Measurements from ENCODE around the gene LSM7. TPM values are rescaled to one million over a fixed set of nuclear protein-coding genes. Genes with fewer than 3 reads are reported as not detected.

LSM7 gene
- total RNA-seq, 1 donor from 2014 or later: 49.1 TPM

DNA sequence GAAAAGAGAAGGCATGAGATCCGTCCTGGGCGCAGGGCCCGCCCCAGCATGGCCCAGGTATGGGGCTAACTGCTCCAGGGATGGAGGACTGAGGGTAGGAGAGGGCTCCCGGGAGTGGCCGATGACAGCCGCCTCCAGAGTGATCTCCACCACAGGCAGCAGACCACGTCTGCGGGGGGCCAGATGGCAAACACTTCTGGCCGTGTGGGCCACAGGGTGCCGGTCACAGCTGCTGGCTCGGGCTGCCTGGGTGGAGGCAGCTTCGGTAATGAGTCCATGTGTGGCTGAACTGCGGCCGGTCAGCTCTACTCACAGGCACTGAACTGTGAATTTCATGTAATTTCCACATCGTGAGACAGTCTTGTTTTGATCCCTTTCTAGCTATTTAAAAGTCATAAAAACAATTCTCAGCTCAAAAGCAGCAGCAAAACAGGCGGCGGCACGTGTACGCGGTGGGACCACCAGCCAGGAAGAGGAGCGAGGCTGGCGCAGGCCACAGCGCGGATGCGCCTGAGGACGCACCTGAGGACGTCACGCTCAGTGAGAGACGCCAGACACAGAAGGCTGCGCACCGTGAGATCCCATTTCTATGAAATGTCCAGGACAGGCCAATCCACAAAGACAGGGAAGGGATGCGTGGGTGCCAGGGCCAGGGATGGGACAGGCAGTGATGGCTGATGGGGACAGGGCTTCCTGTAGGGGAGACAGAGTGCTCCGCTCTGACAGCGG is 4.0 kb downstream of the LSM7 start:
- H3K27me3 ChIP-seq (ENCODE audit: control insufficient read depth in 3 of 3, insufficient read depth in 3 of 3, low read length in 3 of 3): no peaks in the 10 kb centered on the region
- H3K36me3 ChIP-seq (ENCODE audit: control insufficient read depth in 3 of 3, insufficient read depth in 3 of 3, low read length in 3 of 3): peaks cover 10 to 13% (median 13%) of the 10 kb centered on the region in 3 donors
- H3K9ac ChIP-seq (ENCODE audit: low read depth in 1 of 3, low read length in 3 of 3): no peak overlapping the region
- H3K27ac ChIP-seq (ENCODE audit: low read depth, low read length): no peak overlapping the region
- H3K9me3 ChIP-seq (ENCODE audit: control insufficient read depth in 3 of 3, low read length in 3 of 3): no peaks in the 10 kb centered on the region
- H3K4me3 ChIP-seq (ENCODE audit: low read length in 3 of 3): no peak overlapping the region
- peaks cover 15 to 21% (median 19%) of the 10 kb centered on the region in 3 donors for H3K4me1 ChIP-seq (ENCODE audit: control insufficient read depth in 3 of 3, insufficient read depth in 3 of 3, low read length in 3 of 3)

- Histone ChIP-seq H3K9me3 (ENCODE audit: control insufficient read depth in 3 of 3, low read length in 3 of 3) (no peaks in the 10 kb centered on the region), H3K27ac (ENCODE audit: low read depth, low read length) (no peak overlapping the region), H3K36me3 (ENCODE audit: control insufficient read depth in 3 of 3, insufficient read depth in 3 of 3, low read length in 3 of 3) (peaks cover 10 to 13% (median 13%) of the 10 kb centered on the region in 3 donors), H3K4me1 (ENCODE audit: control insufficient read depth in 3 of 3, insufficient read depth in 3 of 3, low read length in 3 of 3) (peaks cover 11 to 17% (median 16%) of the 10 kb centered on the region in 3 donors), H3K9ac (ENCODE audit: low read depth in 1 of 3, low read length in 3 of 3) (no peak overlapping the region), H3K27me3 (ENCODE audit: control insufficient read depth in 3 of 3, insufficient read depth in 3 of 3, low read length in 3 of 3) (no peaks in the 10 kb centered on the region), H3K4me3 (ENCODE audit: low read length in 3 of 3) (no peak overlapping the region)
Observed at GRCh38 chr19:2323707-2324106, 4.7 kb downstream of the LSM7 start.

DNA sequence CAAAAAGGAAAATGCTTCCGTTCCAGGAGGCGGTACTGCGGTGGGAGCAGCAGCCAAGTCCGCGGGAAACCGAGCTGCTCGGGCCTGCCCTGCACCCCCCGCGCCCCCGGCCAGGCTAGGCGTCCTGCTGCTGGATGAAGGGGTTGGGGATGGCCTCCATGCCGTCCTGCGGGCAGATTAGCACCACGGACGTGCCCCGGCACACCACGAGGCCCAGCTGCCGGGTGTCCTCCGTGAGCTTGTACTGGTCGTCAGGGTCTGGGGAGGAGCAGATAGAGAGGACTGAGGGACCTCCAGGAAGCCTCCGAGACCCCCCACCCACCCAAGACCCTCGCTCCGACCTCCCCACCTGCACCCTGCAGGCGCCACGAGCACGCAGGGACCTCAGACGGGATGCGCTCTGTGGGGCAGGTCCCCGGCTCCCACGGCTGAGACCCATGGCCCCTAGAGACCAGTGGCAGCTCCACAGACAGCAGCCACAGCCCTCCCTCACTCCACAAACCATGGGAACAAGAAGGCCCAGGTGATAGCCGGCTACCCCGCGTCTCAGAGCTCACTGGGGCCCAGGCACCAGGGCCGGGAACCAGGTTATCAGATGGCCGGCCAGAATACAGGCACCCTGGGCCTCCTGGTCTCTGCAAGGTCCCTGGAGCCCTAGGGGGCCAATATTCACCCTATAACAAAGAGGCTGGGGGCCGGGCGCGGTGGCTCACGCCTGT is 6.7 kb downstream of the LSM7 start:
- peaks cover 8 to 13% (median 13%) of the 10 kb centered on the region in 3 donors for H3K36me3 ChIP-seq (ENCODE audit: control insufficient read depth in 3 of 3, insufficient read depth in 3 of 3, low read length in 3 of 3)
- peaks cover 0 to 7% (median 4%) of the 10 kb centered on the region in 3 donors for H3K4me1 ChIP-seq (ENCODE audit: control insufficient read depth in 3 of 3, insufficient read depth in 3 of 3, low read length in 3 of 3)
- H3K4me3 ChIP-seq (ENCODE audit: low read length in 3 of 3): no peak overlapping the region
- H3K27ac ChIP-seq (ENCODE audit: low read depth, low read length): no peak overlapping the region
- no peaks in the 10 kb centered on the region for H3K27me3 ChIP-seq (ENCODE audit: control insufficient read depth in 3 of 3, insufficient read depth in 3 of 3, low read length in 3 of 3)
- H3K9me3 ChIP-seq (ENCODE audit: control insufficient read depth in 3 of 3, low read length in 3 of 3): no peaks in the 10 kb centered on the region
- no peak overlapping the region for H3K9ac ChIP-seq (ENCODE audit: low read depth in 1 of 3, low read length in 3 of 3)

- H3K9ac ChIP-seq (ENCODE audit: low read depth in 1 of 3, low read length in 3 of 3): no peak overlapping the region
- H3K27me3 ChIP-seq (ENCODE audit: control insufficient read depth in 3 of 3, insufficient read depth in 3 of 3, low read length in 3 of 3): no peaks in the 10 kb centered on the region
- no peak overlapping the region for H3K27ac ChIP-seq (ENCODE audit: low read depth, low read length)
- peaks cover 0 to 4% (median 3%) of the 10 kb centered on the region in 3 donors for H3K4me1 ChIP-seq (ENCODE audit: control insufficient read depth in 3 of 3, insufficient read depth in 3 of 3, low read length in 3 of 3)
- H3K9me3 ChIP-seq (ENCODE audit: control insufficient read depth in 3 of 3, low read length in 3 of 3): no peaks in the 10 kb centered on the region
- H3K4me3 ChIP-seq (ENCODE audit: low read length in 3 of 3): no peak overlapping the region
- H3K36me3 ChIP-seq (ENCODE audit: control insufficient read depth in 3 of 3, insufficient read depth in 3 of 3, low read length in 3 of 3): peaks cover 6 to 13% (median 13%) of the 10 kb centered on the region in 3 donors
Observed at GRCh38 chr19:2320939-2321338, 7.4 kb downstream of the LSM7 start.

DNA sequence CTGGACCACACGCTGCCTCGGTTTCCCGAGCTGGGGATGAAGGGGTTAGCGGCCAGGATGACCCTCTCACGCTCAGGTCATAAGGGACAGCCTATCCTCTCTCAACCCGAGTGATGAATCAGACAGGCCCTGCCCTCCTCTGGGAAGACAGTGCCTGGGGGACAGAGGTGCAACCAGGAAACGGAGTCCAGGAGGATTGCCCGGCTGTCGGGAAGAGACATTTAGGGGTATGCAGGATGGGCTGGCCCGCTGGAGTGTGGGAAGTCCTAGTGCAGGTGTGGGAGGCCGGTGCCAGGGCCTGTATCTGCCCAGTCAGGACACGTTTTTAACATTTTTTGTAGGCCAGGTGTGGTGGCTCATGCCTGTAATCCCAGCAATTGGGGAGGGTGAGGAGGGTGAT is 8.3 kb downstream of the LSM7 start:
- no peak overlapping the region for H3K9ac ChIP-seq (ENCODE audit: low read depth in 1 of 3, low read length in 3 of 3)

DNA sequence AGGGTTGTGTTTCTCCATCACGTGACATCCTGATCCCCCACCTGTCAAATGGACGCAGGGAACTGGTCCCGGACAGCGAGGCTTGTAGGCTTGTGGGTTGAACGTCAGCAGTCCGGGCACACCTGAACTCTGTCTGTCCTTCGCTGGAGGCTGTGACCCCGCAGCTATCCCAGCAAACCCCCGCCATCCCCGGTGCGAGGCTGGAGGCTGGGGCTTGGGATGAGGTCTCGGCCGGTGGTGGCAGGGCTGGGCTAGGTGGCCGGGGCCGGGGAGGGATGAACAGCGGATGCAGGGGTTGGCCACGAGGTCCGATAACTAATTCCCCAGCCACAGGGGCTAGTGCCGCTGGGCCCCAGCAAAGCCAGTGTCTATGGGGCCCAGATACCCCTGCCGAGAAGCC is 8.8 kb downstream of the LSM7 start:
- no peak overlapping the region for H3K9ac ChIP-seq (ENCODE audit: low read depth in 1 of 3, low read length in 3 of 3)
- H3K27me3 ChIP-seq (ENCODE audit: control insufficient read depth in 3 of 3, insufficient read depth in 3 of 3, low read length in 3 of 3): peaks cover 0 to 4% (median 0%) of the 10 kb centered on the region in 3 donors
- no peaks in the 10 kb centered on the region for H3K9me3 ChIP-seq (ENCODE audit: control insufficient read depth in 3 of 3, low read length in 3 of 3)
- H3K27ac ChIP-seq (ENCODE audit: low read depth, low read length): no peak overlapping the region
- peaks cover 3 to 11% (median 9%) of the 10 kb centered on the region in 3 donors for H3K36me3 ChIP-seq (ENCODE audit: control insufficient read depth in 3 of 3, insufficient read depth in 3 of 3, low read length in 3 of 3)
- peaks cover 0 to 3% (median 3%) of the 10 kb centered on the region in 3 donors for H3K4me1 ChIP-seq (ENCODE audit: control insufficient read depth in 3 of 3, insufficient read depth in 3 of 3, low read length in 3 of 3)
- H3K4me3 ChIP-seq (ENCODE audit: low read length in 3 of 3): no peak overlapping the region

More for the DNA sequence above, 8.3 kb downstream of the LSM7 start:
- Histone ChIP-seq H3K9me3 (ENCODE audit: control insufficient read depth in 3 of 3, low read length in 3 of 3) (no peaks in the 10 kb centered on the region), H3K4me1 (ENCODE audit: control insufficient read depth in 3 of 3, insufficient read depth in 3 of 3, low read length in 3 of 3) (peaks cover 0 to 3% (median 3%) of the 10 kb centered on the region in 3 donors), H3K4me3 (ENCODE audit: low read length in 3 of 3) (no peak overlapping the region), H3K36me3 (ENCODE audit: control insufficient read depth in 3 of 3, insufficient read depth in 3 of 3, low read length in 3 of 3) (peaks cover 3 to 13% (median 10%) of the 10 kb centered on the region in 3 donors), H3K27me3 (ENCODE audit: control insufficient read depth in 3 of 3, insufficient read depth in 3 of 3, low read length in 3 of 3) (peaks cover 0 to 4% (median 0%) of the 10 kb centered on the region in 3 donors), H3K27ac (ENCODE audit: low read depth, low read length) (no peak overlapping the region)

DNA sequence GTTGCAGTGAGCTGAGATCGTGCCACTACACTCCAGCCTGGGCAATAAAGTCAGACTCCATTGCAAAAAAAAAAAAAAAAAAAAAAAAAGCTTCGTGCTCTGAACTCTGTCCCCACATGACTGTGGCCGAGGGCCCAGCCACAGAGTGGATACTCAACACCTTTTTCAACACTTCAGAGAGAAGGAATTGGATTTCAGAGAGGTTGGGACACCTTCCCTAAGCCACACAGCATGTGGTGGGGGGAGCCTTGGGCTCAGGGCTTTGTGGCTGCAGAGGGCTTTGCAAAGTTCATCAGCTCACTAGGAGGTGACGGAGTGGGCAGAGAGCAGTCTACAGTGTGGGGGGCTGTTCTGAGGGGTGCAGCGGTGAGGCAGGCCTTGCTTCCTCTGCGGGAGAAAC is 9.5 kb downstream of the LSM7 start:
- Histone ChIP-seq H3K27me3 (ENCODE audit: control insufficient read depth in 3 of 3, insufficient read depth in 3 of 3, low read length in 3 of 3) (peaks cover 0 to 4% (median 0%) of the 10 kb centered on the region in 3 donors), H3K36me3 (ENCODE audit: control insufficient read depth in 3 of 3, insufficient read depth in 3 of 3, low read length in 3 of 3) (peaks cover 3 to 6% (median 4%) of the 10 kb centered on the region in 3 donors), H3K9me3 (ENCODE audit: control insufficient read depth in 3 of 3, low read length in 3 of 3) (no peaks in the 10 kb centered on the region), H3K4me3 (ENCODE audit: low read length in 3 of 3) (no peak overlapping the region), H3K4me1 (ENCODE audit: control insufficient read depth in 3 of 3, insufficient read depth in 3 of 3, low read length in 3 of 3) (peaks cover 0 to 3% (median 3%) of the 10 kb centered on the region in 3 donors), H3K9ac (ENCODE audit: low read depth in 1 of 3, low read length in 3 of 3) (no peak overlapping the region), H3K27ac (ENCODE audit: low read depth, low read length) (no peak overlapping the region)

- H3K9ac ChIP-seq (ENCODE audit: low read depth in 1 of 3, low read length in 3 of 3): no peak overlapping the region
- no peaks in the 10 kb centered on the region for H3K9me3 ChIP-seq (ENCODE audit: control insufficient read depth in 3 of 3, low read length in 3 of 3)
- peaks cover 0 to 3% (median 3%) of the 10 kb centered on the region in 3 donors for H3K4me1 ChIP-seq (ENCODE audit: control insufficient read depth in 3 of 3, insufficient read depth in 3 of 3, low read length in 3 of 3)
- no peak overlapping the region for H3K4me3 ChIP-seq (ENCODE audit: low read length in 3 of 3)
- H3K27me3 ChIP-seq (ENCODE audit: control insufficient read depth in 3 of 3, insufficient read depth in 3 of 3, low read length in 3 of 3): peaks cover 3 to 11% (median 7%) of the 10 kb centered on the region in 3 donors
- H3K27ac ChIP-seq (ENCODE audit: low read depth, low read length): no peak overlapping the region
- peaks cover 0 to 2% (median 0%) of the 10 kb centered on the region in 3 donors for H3K36me3 ChIP-seq (ENCODE audit: control insufficient read depth in 3 of 3, insufficient read depth in 3 of 3, low read length in 3 of 3)
Observed at GRCh38 chr19:2317756-2318155, 10.6 kb downstream of the LSM7 start.

GRCh38 chr19:2317300-2317699 is 11.1 kb downstream of the LSM7 start:
- peaks cover 3 to 16% (median 11%) of the 10 kb centered on the region in 3 donors for H3K27me3 ChIP-seq (ENCODE audit: control insufficient read depth in 3 of 3, insufficient read depth in 3 of 3, low read length in 3 of 3)
- H3K27ac ChIP-seq (ENCODE audit: low read depth, low read length): no peak overlapping the region
- peaks cover 0 to 3% (median 3%) of the 10 kb centered on the region in 3 donors for H3K4me1 ChIP-seq (ENCODE audit: control insufficient read depth in 3 of 3, insufficient read depth in 3 of 3, low read length in 3 of 3)
- no peaks in the 10 kb centered on the region for H3K9me3 ChIP-seq (ENCODE audit: control insufficient read depth in 3 of 3, low read length in 3 of 3)
- H3K4me3 ChIP-seq (ENCODE audit: low read length in 3 of 3): no peak overlapping the region
- peaks cover 0 to 2% (median 0%) of the 10 kb centered on the region in 3 donors for H3K36me3 ChIP-seq (ENCODE audit: control insufficient read depth in 3 of 3, insufficient read depth in 3 of 3, low read length in 3 of 3)
- no peak overlapping the region for H3K9ac ChIP-seq (ENCODE audit: low read depth in 1 of 3, low read length in 3 of 3)

Measured in skeletal muscle tissue (tissue), 4 donors.